NCI-H2029 treated with DMSO at 0.1 percent for 48 hours (cell line): ENCODE measurements around the gene KIR2DL1.
"Not testable (repeated sequence)": the region's sequence is repeated elsewhere in the genome, so short reads cannot be mapped to it uniquely, and the experiment has no call there.

Experiments used
- DNase-seq: peaks from one replicate; lab custom pipeline; 2025; lab: John Stamatoyannopoulos, UW

KIR2DL1 gene

DNA sequence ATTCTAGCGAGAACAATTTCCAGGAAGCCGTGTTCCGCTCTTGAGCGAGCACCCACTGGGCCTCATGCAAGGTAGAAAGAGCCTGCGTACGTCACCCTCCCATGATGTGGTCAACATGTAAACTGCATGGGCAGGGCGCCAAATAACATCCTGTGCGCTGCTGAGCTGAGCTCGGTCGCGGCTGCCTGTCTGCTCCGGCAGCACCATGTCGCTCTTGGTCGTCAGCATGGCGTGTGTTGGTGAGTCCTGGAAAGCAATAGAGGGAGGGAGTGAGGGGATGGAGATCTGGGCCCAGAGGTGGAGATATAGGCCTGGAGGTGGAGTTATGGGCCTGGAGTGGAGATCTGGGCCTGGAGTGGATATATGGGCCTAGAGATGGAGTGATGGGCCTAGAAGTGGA lies at the start of gene KIR2DL1:
KIR2DL1 (plus strand) TSS at position 148 of the 400 bp plus-strand sequence; CDS start at position 206, 58 bp downstream.
- not testable (repeated sequence) for DNase-seq

DNA sequence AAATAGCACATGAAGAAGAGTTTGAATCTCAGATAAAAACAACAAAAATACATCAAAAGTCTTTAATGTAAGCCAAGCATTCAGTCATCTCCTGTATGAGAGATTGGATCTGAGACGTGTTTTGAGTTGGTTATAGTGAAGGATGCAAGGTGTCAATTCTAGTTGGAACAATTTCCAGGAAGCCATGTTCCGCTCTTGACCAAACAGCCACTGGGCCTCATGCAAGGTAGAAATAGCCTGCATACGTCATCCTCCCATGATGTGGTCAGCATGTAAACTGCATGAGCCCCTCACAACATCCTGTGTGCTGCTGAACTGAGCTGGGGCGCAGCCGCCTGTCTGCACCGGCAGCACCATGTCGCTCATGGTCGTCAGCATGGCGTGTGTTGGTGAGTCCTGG lies 45.5 kb upstream of the KIR2DL1 start, which contains the start of gene KIR3DL3:
KIR3DL3 (plus strand) TSS at position 301 of the 400 bp plus-strand sequence; CDS start at position 356, 55 bp downstream.
- no peak for DNase-seq

DNA sequence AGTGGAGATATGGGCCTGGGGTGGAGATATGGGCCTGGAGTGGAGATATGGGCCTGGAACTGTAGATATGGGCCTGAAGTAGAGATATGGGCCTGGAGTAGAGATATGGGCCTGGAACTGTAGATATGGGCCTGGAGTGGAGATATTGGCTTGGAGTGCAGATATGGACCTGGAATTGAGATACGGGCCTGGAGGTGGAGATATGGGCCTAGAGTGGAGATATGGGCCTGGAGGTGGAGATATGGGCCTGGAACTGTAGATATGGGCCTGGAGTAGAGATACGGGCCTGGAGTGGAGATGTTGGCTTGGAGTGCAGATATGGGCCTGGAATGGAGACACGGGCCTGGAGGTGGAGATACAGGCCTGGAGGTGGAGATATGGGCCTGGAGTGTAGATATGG lies 44.9 kb upstream of the KIR2DL1 start:
- no peak for DNase-seq

DNA sequence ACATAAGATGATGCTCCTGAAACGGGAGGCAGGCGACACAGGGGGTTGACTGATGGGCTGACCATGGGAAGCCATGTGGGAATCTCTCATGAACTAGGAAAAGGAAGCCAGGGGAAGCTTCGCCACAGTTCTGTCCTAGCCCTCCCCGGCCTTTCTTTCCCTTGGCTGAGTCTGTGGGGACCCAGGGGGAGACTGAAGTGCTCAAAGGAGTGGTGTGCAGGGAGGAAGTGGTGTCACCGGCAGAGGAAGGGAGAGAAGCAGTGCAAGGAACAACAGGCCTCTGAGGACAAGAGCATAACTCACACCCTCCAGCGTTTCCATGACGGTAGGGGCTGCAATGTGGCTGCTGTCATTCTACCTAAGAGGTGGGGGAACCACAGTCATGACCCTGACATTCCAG lies 44.3 kb upstream of the KIR2DL1 start:
- DNase-seq: no peak

DNA sequence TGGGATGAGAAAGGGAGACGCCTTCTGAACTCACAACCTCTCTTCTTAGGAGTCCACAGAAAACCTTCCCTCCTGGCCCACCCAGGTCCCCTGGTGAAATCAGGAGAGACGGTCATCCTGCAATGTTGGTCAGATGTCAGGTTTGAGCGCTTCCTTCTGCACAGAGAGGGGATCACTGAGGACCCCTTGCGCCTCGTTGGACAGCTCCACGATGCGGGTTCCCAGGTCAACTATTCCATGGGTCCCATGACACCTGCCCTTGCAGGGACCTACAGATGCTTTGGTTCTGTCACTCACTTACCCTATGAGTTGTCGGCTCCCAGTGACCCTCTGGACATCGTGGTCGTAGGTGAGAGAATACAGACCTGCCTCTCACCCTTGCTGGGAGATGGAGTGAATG lies 42.0 kb upstream of the KIR2DL1 start:
- no peak for DNase-seq

DNA sequence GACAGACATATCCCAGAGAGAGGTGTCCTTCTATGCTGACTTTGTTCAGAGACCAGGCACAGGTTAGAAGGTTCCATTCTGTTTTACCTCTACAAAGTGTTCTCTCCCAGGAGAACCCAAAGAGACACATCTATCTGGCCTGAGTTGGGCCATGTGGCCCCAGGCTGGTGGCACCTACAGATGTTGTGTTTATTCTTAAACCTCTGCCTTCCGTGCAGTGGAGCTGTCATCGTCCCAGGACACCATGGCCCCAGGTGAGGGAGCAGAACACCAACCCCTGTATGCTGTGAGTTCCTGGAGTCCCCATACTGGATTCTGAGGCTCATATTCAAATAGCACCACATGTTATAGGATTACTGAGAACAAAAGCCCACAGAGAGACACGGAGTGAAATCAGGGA lies 41.4 kb upstream of the KIR2DL1 start:
- DNase-seq: no peak

DNA sequence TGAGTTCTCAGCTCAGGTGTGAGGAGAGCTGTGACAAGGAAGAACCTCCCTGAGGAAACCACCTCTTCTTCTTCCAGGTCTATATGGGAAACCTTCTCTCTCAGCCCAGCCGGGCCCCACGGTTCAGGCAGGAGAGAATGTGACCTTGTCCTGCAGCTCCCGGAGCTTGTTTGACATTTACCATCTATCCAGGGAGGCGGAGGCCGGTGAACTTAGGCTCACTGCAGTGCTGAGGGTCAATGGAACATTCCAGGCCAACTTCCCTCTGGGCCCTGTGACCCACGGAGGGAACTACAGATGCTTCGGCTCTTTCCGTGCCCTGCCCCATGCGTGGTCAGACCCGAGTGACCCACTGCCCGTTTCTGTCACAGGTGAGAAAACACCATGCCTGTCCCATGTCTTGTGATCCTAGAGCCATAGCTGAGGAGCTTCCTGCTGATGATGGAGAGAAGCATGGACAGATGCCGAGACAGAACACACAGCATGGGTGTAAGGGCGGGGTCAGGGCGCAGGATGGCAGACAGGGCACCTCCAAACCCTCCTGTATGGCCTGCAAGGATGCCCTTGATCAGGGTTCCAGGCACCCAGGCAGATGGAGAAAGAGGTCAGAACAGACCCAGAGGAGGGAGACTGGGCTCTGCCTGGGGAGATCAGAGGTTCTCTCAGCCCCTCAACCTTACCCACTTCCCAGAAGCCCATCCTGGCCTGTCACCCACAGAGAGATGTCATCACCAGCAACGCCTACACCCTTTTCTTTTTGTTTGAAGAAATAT lies 40.0 kb upstream of the KIR2DL1 start:
- no peak for DNase-seq

DNA sequence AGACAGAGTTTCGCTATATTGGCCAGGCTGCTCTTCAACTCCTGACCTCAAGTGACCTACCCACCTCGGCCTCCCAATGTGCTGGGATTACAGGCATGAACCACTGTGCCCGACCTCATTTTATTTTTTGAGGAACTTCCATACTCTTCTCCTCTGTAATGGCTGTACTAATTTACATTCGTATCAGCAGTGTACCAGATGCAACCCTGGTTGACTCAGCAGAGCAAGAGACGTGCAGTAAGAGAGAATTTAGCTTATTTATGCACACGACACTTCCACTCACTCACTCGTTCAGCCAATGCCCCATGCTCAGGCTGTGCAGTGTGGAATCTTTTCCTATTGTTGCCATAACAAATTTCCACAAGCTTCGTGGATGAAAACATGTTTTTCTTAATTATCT lies 38.4 kb upstream of the KIR2DL1 start:
- no peak for DNase-seq

DNA sequence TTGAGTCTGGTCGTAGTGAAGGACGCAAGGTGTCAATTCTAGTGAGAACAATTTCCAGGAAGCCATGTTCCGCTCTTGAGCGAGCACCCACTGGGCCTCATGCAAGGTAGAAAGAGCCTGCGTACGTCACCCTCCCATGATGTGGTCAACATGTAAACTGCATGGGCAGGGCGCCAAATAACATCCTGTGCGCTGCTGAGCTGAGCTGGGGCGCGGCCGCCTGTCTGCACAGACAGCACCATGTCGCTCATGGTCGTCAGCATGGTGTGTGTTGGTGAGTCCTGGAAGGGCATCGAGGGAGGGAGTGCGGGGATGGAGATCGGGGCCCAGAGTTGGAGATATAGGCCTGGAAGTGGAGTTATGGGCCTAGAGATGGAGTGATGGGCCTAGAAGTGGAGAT lies 31.3 kb upstream of the KIR2DL1 start, which contains the start of gene KIR2DL3:
KIR2DL3 (plus strand) TSS at position 208 of the 400 bp plus-strand sequence; CDS start at position 241, 33 bp downstream.
- DNase-seq: not testable (repeated sequence)

DNA sequence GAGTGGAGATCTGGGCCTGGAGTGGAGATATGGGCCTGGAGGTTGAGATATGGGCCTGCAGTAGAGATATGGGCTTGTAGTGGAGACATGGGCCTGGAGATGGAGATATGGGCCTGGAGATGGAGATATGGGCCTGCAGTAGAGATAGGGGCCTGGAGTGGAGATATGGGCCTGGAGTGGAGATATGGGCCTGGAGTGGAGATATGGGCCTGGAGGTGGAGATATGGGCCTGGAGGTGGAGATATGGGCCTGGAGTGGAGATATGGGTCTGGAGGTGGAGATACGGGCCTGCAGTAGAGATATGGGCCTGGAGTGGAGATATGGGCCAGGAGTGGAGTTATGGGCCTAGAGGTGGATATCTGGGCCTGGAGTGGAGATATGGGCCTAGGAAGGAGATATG lies 30.9 kb upstream of the KIR2DL1 start:
- DNase-seq: no peak

DNA sequence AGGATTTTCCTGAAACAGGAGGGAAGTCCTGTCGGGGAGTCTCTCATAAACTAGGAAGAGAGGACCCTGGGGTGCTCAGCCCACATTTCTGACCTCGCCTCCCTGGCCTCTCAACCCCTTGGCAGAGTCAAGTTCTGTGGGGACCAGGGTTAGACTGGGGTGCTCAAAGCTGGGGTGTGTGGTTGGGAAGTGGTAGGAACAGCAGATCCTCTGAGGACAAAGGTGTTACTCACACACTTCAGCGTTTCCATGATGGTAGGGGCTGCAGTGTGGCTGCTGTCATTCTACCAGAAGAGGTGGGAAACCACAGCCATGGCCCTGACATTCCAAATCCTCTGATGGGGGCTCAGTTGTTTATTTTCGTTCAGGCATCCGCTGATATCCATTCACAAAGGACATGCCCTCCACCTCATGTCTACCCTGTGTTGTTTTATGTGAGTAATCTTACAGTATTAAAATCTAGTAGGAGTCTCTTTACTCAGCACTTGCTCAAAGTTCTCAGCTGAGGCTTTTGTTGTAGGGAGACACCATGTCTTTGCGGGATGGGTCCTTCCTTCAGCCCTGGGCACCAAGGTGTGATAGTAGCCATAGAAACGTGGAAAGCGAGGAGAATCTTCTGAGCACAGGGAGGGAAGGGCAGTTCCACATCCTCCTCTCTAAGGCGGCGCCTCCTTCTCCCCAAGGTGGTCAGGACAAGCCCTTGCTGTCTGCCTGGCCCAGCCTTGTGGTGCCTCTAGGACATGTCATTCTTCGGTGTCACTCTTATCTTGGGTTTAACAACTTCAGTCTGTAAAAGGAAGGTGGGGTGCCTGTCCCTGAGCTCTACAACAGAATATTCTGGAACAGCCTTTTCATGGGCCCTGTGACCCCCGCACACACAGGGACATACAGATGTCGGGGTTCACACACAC lies 29.8 kb upstream of the KIR2DL1 start:
- DNase-seq: no peak

DNA sequence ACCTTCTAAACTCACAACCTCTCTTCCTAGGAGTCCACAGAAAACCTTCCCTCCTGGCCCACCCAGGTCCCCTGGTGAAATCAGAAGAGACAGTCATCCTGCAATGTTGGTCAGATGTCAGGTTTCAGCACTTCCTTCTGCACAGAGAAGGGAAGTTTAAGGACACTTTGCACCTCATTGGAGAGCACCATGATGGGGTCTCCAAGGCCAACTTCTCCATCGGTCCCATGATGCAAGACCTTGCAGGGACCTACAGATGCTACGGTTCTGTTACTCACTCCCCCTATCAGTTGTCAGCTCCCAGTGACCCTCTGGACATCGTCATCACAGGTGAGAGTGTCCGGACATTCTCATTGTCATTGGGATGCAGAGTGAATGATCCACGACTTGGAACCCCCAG lies 27.6 kb upstream of the KIR2DL1 start:
- DNase-seq: not testable (repeated sequence)

DNA sequence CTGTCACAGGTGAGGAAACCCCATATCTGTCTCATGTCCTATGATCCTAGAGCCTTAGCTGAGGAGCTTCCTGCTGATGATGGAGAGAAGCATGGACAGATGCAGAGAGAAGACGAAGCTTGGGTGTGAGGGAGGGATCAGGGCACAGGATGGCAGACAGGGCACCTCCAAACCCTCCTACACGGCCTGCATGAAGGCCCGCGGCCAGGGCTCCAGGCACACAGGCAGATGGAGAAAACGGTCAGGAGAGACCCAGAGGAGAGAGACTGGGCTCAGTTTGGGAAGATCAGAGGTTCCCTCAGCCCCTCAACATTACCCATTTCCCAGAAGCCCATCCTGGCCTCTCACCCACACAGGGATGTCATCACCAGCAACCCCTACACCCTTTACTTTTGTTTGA lies 25.5 kb upstream of the KIR2DL1 start:
- not testable (repeated sequence) for DNase-seq

DNA sequence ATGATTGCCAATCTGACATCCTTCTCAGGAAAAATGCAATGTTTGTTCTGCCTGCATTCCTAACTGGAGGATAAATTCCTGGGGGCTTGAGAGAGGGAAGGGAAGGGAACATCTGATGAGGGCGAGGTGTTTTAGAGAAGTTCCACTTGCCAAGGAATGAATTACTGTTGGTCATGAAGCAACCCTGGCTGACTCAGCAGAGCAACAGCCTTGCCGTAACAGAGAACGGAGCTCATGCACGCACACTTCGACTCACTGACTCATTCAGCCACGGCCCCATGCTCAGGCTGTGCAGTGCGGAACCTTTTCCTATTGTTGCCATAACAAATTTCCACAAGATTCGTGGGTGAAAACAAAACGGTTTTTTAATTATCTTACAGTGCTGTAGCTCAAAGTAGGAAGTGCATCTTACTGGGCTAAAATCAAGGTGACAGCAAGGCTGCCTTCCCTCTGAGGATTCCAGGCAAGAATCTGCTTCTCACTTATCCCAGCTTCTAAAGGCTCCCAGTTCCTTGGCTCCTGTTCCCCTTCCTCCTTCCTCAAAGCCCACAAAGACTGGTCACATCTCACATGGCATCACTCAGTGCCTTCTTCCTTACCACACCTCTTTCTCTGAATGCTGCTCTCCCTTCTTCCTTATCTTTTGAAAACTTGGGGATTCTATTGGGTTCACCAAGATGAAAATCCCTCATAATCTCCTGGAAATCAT lies 21.8 kb upstream of the KIR2DL1 start:
- DNase-seq: not testable (repeated sequence)

DNA sequence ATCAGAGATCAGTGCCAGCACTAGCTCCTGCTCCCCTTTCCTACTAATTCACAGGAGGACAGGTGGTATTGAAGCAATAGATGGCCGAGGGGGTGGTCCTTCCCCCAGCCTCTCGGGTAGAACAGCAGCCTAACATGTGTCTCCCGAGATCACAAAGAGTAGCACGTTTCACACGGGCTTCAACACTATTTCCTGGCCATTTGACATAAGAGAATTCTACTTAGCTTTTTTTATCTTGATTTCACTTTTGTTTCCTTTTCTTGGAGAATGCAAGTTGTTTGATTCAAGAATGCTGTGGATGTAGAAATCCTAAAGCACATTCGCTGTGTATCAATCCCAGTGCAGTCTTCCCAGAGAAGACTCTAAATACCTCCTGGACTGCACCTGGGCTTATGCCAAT lies 19.3 kb upstream of the KIR2DL1 start:
- DNase-seq: not testable (repeated sequence)

DNA sequence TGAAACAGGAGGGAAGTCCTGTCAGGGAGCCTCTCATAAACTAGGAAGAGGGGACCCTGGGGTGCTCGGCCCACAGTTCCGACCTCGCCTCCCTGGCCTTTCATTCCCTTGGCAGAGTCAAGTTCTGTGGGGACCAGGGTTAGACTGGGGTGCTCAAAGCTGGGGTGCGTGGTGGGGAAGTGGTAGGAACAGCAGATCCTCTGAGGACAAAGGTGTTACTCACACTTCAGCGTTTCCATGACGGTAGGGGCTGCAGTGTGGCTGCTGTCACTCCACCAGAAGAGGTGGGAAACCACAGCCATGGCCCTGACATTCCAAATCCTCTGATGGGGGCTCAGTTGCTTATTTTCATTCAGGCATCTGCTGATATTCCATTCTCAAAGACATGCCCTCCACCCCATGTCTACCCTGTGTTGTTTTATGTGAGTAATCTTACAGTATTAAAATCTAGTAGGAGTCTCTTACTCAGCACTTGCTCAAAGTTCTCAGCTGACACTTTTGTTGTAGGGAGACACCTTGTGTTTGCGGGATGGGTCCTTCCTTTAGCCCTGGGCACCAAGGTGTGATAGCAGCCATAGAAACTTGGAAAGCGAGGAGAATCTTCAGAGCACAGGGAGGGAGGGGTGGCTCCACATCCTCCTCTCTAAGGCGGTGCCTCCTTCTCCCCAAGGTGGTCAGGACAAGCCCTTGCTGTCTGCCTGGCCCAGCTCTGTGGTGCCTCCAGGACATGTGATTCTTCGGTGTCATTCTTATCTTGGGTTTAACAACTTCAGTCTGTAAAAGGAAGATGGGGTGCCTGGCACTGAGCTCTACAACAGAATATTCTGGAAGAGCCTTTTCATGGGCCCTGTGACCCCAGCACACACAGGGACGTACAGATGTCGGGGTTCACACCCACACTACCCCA lies 13.1 kb upstream of the KIR2DL1 start:
- not testable (repeated sequence) for DNase-seq

DNA sequence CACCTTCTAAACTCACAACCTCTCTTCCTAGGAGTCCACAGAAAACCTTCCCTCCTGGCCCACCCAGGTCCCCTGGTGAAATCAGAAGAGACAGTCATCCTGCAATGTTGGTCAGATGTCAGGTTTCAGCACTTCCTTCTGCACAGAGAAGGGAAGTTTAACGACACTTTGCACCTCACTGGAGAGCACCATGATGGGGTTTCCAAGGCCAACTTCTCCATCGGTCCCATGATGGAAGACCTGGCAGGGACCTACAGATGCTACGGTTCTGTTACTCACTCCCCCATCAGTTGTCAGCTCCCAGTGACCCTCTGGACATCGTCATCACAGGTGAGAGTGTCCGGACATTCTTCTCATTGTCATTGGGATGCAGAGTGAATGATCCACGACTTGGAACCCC lies 11.0 kb upstream of the KIR2DL1 start:
- not testable (repeated sequence) for DNase-seq

DNA sequence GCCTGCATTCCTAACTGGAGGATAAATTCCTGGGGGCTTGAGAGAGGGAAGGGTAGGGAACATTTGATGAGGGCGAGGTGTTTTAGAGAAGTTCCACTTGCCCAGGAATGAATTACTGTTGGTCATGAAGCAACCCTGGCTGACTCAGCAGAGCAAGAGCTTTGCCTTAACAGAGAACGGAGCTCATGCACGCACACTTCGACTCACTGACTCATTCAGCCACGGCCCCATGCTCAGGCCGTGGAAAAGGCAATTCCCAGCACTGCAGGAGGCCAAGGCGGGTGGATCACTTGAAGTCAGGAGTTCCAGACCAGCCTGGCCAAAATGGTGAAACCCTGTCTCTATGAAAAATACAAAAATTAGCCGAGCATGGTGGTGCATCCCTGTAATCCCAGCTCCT lies 5.4 kb upstream of the KIR2DL1 start:
- not testable (repeated sequence) for DNase-seq

DNA sequence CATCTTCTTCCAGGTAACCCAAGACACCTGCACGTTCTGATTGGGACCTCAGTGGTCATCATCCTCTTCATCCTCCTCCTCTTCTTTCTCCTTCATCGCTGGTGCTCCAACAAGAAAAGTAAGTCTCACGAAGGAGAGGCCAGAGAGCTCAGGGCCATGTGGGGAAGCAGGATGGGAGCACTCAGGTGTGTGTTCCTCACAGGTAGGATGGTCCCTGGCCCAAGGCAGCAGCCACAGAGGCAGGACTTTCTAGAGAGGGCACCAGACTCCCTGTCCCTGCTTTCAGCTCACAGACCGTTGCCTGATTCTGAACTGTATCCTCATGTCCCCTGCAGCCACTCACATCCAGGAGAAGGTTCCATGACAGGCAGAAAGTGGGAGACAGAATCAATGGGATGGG lies 3.1 kb upstream of the KIR2DL1 start:
- DNase-seq: not testable (repeated sequence)

DNA sequence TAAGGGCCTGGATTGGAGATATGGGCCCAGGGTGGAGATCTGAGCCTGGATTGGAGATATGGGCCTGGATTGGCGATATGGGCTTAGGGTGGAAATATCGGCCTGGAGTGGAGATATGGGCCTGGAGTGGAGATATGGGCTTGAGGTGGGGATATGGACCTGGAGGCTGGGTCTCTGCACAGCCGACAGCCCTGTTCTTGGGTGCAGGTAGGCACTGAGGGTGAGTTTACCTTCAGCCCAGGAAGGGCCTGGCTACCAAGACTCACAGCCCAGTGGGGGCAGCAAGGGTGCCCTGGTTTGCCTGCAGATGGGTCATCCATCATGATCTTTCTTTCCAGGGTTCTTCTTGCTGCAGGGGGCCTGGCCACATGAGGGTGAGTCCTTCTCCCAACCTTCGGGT lies 918 bp downstream of the KIR2DL1 start:
- DNase-seq: not testable (repeated sequence)
